GM19043 (cell line): ENCODE results near the gene CAMTA2.

Source experiments
- ATAC-seq: cut with Tn5 transposase; IDR thresholded peaks from one replicate; pipeline ENCODE4 v1.9.1; 2021; ENCODE audit warnings: low read depth; ENCODE audit not compliant: unreplicated experiment

CAMTA2 gene

DNA sequence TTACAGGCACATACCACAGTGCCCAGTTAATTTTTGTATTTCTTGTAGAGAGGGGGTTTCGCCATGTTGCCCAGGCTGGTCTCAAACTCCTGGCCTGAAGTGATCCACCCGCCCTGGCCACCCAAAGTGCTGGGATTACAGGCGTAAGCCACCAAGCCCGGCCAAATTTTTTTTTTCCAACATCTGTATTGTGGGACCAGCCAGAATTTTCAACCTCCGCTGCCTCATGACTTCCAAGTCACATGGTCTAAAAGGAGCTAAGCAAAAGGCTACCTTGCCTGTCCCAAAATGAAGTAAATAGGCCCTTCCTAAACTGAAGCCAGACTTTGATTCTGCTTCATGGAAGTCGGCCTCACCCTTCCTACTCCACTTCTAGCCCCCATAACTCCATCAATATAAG, 15.6 kb downstream of the CAMTA2 start:
- ATAC-seq: no peak

DNA sequence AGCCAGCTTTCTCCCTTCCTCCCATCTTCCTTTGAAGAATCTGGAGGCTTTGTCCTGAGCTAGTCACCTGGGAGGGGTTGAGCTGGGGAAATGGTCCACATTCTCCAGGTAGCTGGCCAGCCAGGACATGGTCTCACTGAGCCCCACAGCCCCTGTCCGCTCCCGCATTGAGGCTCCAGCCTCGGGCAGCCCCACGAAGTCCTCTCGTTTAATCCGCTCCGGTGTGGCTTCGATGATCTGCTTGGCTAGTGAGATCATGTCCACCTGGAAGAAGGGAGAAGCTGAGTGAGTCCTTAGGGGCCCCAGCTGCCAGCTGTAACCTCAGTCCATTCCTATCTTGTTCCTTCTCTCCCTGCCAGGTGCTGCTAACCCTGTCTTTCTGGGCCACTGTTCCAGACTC, 17.2 kb downstream of the CAMTA2 start:
- no peak for ATAC-seq

GRCh38 chr17:4969551-4970173, 17.8 kb downstream of the CAMTA2 start:
- ATAC-seq: no peak

GRCh38 chr17:4969047-4969550, 18.4 kb downstream of the CAMTA2 start:
- no peak for ATAC-seq

- no peak for ATAC-seq
These were observed 18.9 kb downstream of the CAMTA2 start for GRCh38 chr17:4968486-4969046.

DNA sequence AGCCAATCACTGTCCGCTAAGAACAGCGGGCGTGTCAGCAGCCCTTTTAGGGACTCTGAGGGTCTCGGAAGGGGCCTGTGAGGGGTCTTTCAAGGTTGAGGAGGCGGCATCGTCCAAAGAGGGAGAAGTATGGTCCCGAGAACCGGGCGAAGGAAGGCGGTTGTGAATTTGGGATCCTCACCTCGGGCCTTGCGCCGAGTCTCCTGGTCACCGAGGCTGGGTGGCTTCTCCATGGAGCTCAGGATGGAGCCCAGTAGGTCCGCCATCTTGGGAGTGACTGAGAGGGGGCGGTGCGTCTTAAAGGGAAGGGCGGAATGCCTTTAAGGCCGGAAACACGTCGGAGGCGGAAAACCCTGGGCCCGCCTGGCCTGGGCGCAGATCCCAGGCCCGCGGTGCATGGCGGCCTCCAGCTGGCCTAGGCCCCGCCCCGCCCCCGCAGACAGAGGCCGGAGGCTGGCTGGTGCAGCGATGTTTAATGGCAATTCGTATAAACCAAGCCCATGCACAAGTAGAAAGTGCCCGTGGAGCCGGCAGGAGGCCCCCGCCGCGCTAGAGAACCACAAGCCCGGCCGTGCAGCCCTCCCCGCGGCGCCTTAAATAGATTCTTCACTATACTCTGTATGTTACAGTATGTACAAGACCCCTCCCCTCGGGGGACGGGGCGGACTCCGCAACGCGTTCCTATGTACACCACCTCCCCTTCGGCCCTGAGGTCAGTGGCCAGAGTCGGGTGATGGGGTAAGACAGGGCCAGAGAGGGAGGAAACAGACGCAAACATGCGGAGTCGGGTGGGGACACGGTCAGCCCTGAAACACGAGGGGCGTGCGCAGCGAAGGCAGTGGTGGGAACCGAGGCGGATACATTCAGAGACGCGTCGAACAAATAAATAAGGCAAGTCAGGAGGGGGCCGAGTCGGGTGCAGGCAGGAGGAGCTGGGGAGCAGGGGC, 19.7 kb downstream of the CAMTA2 start, which contains the start of gene SPAG7:
SPAG7 (minus strand) TSS at position 279 of the 947 bp plus-strand sequence; CDS start at position 266, 13 bp downstream.
- ATAC-seq: peak; percentile 51

- ATAC-seq: peak; percentile 76
These were observed 20.5 kb downstream of the CAMTA2 start for GRCh38 chr17:4966844-4967538.

GRCh38 chr17:4965311-4965986, 22.0 kb downstream of the CAMTA2 start:
- no peak for ATAC-seq

- ATAC-seq: no peak
These were observed 27.1 kb downstream of the CAMTA2 start for GRCh38 chr17:4960279-4960922.

GRCh38 chr17:4959261-4959965, 28.1 kb downstream of the CAMTA2 start:
- ATAC-seq: no peak

DNA sequence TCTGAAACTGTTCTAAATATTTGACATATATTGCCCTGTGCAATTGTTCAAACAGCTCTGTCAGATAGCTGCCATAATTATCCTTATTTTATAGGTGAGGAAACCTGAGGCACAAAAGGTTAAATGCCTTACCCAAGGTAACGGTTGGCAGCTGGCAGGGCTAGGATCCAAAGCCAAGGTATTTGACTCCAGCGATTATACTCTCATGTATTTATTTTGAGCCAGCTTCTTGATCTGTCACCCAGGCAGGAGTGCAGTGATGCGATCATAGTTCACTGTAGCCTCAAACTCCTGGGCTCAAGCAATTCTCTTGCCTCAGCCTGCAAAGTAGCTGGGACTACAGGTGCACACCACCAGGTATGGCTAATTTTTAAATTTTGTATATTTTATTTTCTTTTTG, 29.4 kb downstream of the CAMTA2 start:
- no peak for ATAC-seq

- ATAC-seq: no peak
These were observed 30.9 kb downstream of the CAMTA2 start for GRCh38 chr17:4956493-4957061.

DNA sequence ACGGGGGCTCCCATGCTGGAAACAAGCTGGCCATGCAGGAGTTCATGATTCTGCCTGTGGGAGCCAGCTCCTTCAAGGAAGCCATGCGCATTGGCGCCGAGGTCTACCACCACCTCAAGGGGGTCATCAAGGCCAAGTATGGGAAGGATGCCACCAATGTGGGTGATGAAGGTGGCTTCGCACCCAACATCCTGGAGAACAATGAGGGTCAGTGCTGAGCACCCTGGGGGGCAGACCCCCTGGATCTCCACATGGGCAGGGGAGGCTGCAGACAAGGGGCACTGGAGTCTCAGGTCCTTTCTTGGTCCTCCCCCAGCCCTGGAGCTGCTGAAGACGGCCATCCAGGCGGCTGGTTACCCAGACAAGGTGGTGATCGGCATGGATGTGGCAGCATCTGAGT, 32.4 kb downstream of the CAMTA2 start:
- ATAC-seq: no peak

DNA sequence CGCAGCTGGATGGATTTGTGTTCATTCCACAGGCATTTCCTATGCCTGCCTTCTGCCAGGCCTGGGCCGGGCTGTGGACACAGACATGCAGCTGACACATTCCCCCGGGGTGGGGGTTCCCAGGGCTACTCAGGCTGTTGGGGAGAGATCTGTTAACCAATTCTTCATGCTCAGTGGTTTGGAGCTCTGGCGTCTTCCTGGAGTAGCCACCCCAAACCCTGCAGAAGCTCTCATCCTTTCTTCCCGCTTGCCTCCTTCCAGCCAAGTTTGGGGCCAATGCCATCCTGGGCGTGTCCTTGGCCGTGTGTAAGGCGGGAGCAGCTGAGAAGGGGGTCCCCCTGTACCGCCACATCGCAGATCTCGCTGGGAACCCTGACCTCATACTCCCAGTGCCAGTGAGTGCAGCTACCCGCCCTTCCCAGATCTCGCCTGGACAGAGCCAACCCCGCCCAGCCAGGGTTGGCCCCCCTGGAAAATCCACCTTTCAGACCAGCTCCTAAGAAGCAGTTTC, 34.0 kb downstream of the CAMTA2 start:
- ATAC-seq: no peak

DNA sequence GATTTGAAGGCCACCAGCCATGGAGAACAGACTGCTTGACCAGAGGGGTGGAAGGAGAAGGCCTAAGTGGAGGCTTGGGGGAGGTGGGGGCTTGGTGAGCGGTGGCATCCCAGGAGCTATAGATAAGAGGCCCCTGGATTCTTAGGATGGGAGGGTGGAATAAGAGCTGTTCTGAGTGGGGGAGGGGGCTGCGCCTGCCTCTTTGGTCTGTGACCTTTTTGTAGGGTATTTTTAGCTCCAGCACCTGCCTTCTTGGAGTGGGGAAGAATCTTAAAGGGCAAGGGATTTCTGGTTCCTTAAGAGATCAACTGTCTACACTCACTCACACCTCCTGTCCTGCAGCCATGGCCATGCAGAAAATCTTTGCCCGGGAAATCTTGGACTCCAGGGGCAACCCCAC, 36.0 kb downstream of the CAMTA2 start:
- no peak for ATAC-seq

DNA sequence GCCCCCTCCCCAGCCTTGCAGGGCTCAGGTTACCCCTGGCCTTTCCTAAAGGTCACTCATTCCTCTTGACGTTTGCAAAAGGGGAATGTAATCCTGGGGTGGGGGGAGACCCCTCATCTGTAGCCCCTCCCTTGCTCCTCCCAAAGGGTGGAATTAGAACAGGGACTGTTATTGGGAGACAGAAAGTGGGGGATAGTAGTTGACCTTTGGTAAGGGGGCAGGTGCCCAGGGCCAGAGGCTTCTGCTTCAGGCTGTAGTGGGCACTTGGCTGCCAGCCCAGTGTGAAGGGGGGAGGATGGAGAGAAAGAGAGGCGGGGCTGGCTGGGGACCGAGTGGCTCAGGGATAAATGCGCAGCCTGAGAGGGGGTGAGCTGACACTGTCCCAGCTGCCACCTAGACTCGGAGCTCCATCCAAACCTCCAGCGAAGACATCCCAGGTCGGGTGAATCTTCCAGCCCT, 36.7 kb downstream of the CAMTA2 start, which contains the start of gene ENO3:
ENO3 (plus strand) TSS at position 374 of the 459 bp plus-strand sequence. CDS start 711 bp downstream, outside the sequence.
- no peak for ATAC-seq

- ATAC-seq: no peak
These were observed 37.3 kb downstream of the CAMTA2 start for GRCh38 chr17:4950075-4950745.
